GM21360 (cell line): ENCODE results near the gene MT1H.
"Not testable (repeated sequence)": the region's sequence is repeated elsewhere in the genome, so short reads cannot be mapped to it uniquely, and the experiment has no call there.

Source experiments
- ATAC-seq: cut with Tn5 transposase; IDR thresholded peaks from one replicate; pipeline ENCODE4 v1.9.1; 2021; ENCODE audit warnings: mild to moderate bottlenecking, moderate library complexity; ENCODE audit not compliant: unreplicated experiment

Gene MT1H

GRCh38 chr16:56669005-56669839 lies at the start of gene MT1H:
Gene MT1H (plus strand): TSS chr16:56669814. CDS start chr16:56669885, 71 bp downstream.
- ATAC-seq: no peak

- no peak for ATAC-seq
Measured at GRCh38 chr16:56620339-56620897, 49.2 kb upstream of the MT1H start.

GRCh38 chr16:56621665-56622445 lies 47.8 kb upstream of the MT1H start:
- not testable (repeated sequence) for ATAC-seq

GRCh38 chr16:56623184-56623583 lies 46.4 kb upstream of the MT1H start:
- ATAC-seq: not testable (repeated sequence)

- no peak for ATAC-seq
Measured at GRCh38 chr16:56623637-56624036, 46.0 kb upstream of the MT1H start.

GRCh38 chr16:56625140-56625942 lies 44.3 kb upstream of the MT1H start, which contains the start of gene MT1E:
Gene MT1E (plus strand): TSS chr16:56625781. CDS start chr16:56625852, 71 bp downstream.
- no peak for ATAC-seq

GRCh38 chr16:56625943-56626654 lies 43.5 kb upstream of the MT1H start:
- no peak for ATAC-seq

GRCh38 chr16:56626685-56627084 lies 42.9 kb upstream of the MT1H start:
- ATAC-seq: no peak

- ATAC-seq: no peak
Measured at GRCh38 chr16:56628486-56629350, 40.9 kb upstream of the MT1H start.

GRCh38 chr16:56629531-56629930 lies 40.1 kb upstream of the MT1H start:
- ATAC-seq: no peak

GRCh38 chr16:56630134-56630533 lies 39.5 kb upstream of the MT1H start:
- ATAC-seq: peak; percentile 79

- ATAC-seq: no peak
Measured at GRCh38 chr16:56631197-56631596, 38.4 kb upstream of the MT1H start.

GRCh38 chr16:56631832-56632155 lies 37.8 kb upstream of the MT1H start:
- no peak for ATAC-seq

- no peak for ATAC-seq
Measured at GRCh38 chr16:56632156-56632847, 37.3 kb upstream of the MT1H start, which contains the start of gene MT1M. Gene MT1M (plus strand): TSS chr16:56632659. CDS start chr16:56632732, 73 bp downstream.

GRCh38 chr16:56632848-56633365 lies 36.7 kb upstream of the MT1H start:
- ATAC-seq: no peak

GRCh38 chr16:56633535-56633934 lies 36.1 kb upstream of the MT1H start:
- no peak for ATAC-seq

GRCh38 chr16:56634715-56635440 lies 34.7 kb upstream of the MT1H start:
- ATAC-seq: no peak
